ENCODE data around the gene TRERF1. TPM values are rescaled to one million over a fixed set of nuclear protein-coding genes. Genes with fewer than 3 reads are reported as not detected.

TRERF1 gene
- total and polyA plus RNA-seq, 2 experiments from 2014 or later = 6.4 to 8.7 TPM

GRCh38 chr6:42257063-42257462 lies 194.7 kb downstream of the TRERF1 start:
- Histone ChIP-seq H3K9me3 (ENCODE audit: low read depth) (no peaks in the 10 kb centered on the region), H3K4me3 (no peak overlapping the region), H3K27ac (no peak overlapping the region), H3K36me3 (peaks cover 14% of the 10 kb centered on the region), H3K4me1 (ENCODE audit: low read depth) (no peaks in the 10 kb centered on the region), H3K27me3 (no peaks in the 10 kb centered on the region)
- no peak for TF ChIP-seq CTCF (IDR thresholded peaks at IDR 0.05; ENCODE audit: low read depth, low read length)
- DNase-seq (ENCODE audit: low read depth in 1 of 2, low spot score in 1 of 2) = peak in 1 of 2 donors; percentile 42

- no peak for TF ChIP-seq CTCF (IDR thresholded peaks at IDR 0.05; ENCODE audit: low read depth, low read length)
- H3K36me3 ChIP-seq = peaks cover 14% of the 10 kb centered on the region
Measured at GRCh38 chr6:42255050-42255449, 196.7 kb downstream of the TRERF1 start.

GRCh38 chr6:42254505-42254904 lies 197.2 kb downstream of the TRERF1 start:
- TF ChIP-seq CTCF (IDR thresholded peaks at IDR 0.05; ENCODE audit: low read depth, low read length) = no peak
- no peak for DNase-seq (ENCODE audit: low read depth in 1 of 2, low spot score in 1 of 2)
- no peaks in the 10 kb centered on the region for H3K4me1 ChIP-seq (ENCODE audit: low read depth)
- peaks cover 14% of the 10 kb centered on the region for H3K36me3 ChIP-seq
- no peak overlapping the region for H3K4me3 ChIP-seq
- no peak overlapping the region for H3K27ac ChIP-seq
- H3K27me3 ChIP-seq = no peaks in the 10 kb centered on the region
- no peaks in the 10 kb centered on the region for H3K9me3 ChIP-seq (ENCODE audit: low read depth)

More at GRCh38 chr6:42255050-42255449, 196.7 kb downstream of the TRERF1 start:
- H3K27me3 ChIP-seq = no peaks in the 10 kb centered on the region
- H3K9me3 ChIP-seq (ENCODE audit: low read depth) = no peaks in the 10 kb centered on the region
- H3K4me3 ChIP-seq = no peak overlapping the region
- H3K27ac ChIP-seq = no peak overlapping the region
- no peak for DNase-seq (ENCODE audit: low read depth in 1 of 2, low spot score in 1 of 2)
- H3K4me1 ChIP-seq (ENCODE audit: low read depth) = no peaks in the 10 kb centered on the region

GRCh38 chr6:42251911-42252637 lies 199.7 kb downstream of the TRERF1 start:
- Histone ChIP-seq H3K27me3 (no peaks in the 10 kb centered on the region), H3K27ac (no peak overlapping the region), H3K9me3 (ENCODE audit: low read depth) (no peaks in the 10 kb centered on the region), H3K4me3 (no peak overlapping the region), H3K36me3 (peaks cover 16% of the 10 kb centered on the region), H3K4me1 (ENCODE audit: low read depth) (no peaks in the 10 kb centered on the region)
- DNase-seq (ENCODE audit: low read depth in 1 of 2, low spot score in 1 of 2) = peak; percentile 20 to 84
- TF ChIP-seq CTCF (IDR thresholded peaks at IDR 0.05; ENCODE audit: low read depth, low read length) = no peak

- TF ChIP-seq CTCF (IDR thresholded peaks at IDR 0.05; ENCODE audit: low read depth, low read length) = no peak
- H3K4me1 ChIP-seq (ENCODE audit: low read depth) = no peaks in the 10 kb centered on the region
- no peak overlapping the region for H3K27ac ChIP-seq
- H3K9me3 ChIP-seq (ENCODE audit: low read depth) = no peaks in the 10 kb centered on the region
- no peak for DNase-seq (ENCODE audit: low read depth in 1 of 2, low spot score in 1 of 2)
- H3K4me3 ChIP-seq = no peak overlapping the region
- no peaks in the 10 kb centered on the region for H3K27me3 ChIP-seq
- peaks cover 17% of the 10 kb centered on the region for H3K36me3 ChIP-seq
Measured at GRCh38 chr6:42251500-42251899, 200.2 kb downstream of the TRERF1 start.

All from cardiac muscle cell (in vitro differentiated cells and primary cell).